NCI-H2196 treated with DMSO at 0.1 percent for 48 hours (cell line): ENCODE measurements around the gene KCNH2.
"Not testable (repeated sequence)": the region's sequence is repeated elsewhere in the genome, so short reads cannot be mapped to it uniquely, and the experiment has no call there.

ENCODE experiments used
- DNase-seq: peaks from one replicate; lab custom pipeline; 2025; ENCODE audit not compliant: unreplicated experiment; lab: John Stamatoyannopoulos, UW

KCNH2 gene, protein sequence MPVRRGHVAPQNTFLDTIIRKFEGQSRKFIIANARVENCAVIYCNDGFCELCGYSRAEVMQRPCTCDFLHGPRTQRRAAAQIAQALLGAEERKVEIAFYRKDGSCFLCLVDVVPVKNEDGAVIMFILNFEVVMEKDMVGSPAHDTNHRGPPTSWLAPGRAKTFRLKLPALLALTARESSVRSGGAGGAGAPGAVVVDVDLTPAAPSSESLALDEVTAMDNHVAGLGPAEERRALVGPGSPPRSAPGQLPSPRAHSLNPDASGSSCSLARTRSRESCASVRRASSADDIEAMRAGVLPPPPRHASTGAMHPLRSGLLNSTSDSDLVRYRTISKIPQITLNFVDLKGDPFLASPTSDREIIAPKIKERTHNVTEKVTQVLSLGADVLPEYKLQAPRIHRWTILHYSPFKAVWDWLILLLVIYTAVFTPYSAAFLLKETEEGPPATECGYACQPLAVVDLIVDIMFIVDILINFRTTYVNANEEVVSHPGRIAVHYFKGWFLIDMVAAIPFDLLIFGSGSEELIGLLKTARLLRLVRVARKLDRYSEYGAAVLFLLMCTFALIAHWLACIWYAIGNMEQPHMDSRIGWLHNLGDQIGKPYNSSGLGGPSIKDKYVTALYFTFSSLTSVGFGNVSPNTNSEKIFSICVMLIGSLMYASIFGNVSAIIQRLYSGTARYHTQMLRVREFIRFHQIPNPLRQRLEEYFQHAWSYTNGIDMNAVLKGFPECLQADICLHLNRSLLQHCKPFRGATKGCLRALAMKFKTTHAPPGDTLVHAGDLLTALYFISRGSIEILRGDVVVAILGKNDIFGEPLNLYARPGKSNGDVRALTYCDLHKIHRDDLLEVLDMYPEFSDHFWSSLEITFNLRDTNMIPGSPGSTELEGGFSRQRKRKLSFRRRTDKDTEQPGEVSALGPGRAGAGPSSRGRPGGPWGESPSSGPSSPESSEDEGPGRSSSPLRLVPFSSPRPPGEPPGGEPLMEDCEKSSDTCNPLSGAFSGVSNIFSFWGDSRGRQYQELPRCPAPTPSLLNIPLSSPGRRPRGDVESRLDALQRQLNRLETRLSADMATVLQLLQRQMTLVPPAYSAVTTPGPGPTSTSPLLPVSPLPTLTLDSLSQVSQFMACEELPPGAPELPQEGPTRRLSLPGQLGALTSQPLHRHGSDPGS

DNA sequence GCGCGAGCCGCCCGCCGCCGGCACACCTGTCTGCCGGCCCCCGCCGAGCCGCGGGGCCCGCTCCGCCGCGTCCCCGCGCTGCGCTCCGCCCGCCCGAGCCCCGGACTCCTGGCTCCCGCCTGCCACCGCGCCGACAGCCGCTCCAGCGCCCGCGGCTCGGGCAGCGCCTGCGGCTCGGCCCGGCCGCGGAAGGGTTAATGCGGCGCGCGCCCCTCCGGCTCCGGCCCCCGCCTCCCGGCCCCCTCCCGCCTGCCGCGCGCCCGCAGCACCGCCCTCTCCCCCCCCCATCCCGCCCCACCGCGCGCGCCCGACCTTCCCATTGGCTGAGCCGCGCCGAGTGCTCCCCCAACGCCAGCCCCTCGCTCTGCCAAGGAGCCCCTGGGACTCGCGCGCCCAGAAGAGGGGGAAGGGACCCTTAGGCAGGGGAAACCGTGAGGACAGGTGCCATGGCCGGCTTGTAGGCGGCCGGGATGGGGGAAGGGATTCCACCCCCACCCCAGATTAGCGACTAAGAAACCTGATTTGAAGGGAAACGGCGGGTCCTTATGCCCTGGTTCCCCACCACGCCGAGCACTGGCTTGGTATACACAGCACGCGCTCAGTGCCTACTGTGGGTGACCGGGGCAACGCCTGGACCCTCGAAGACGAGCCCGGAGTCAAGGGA lies at the start of gene KCNH2:
KCNH2 (minus strand) TSS at position 196 of the 664 bp plus-strand sequence. CDS start 408 bp downstream, outside the sequence.
- DNase-seq, result peak; percentile 72

DNA sequence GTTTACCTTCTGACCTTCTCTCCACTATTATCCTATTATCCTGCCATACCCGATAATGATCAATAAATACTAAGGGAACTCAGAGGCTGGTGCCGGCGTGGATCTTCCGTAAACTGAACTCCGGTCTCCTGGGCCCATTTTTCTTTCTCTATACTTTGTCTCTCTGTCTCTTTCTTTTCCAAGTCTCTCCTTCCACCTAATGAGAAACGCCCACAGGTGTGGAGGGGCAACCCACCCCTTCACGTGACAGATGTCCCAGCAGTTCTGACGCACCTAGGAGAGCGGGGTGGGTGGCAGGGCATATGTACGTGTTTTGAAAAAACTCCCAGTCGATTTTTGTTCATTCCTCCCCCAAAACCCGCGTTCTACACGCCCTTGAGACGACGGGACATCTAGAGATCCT lies 49.6 kb upstream of the KCNH2 start:
- DNase-seq, result not testable (repeated sequence)

DNA sequence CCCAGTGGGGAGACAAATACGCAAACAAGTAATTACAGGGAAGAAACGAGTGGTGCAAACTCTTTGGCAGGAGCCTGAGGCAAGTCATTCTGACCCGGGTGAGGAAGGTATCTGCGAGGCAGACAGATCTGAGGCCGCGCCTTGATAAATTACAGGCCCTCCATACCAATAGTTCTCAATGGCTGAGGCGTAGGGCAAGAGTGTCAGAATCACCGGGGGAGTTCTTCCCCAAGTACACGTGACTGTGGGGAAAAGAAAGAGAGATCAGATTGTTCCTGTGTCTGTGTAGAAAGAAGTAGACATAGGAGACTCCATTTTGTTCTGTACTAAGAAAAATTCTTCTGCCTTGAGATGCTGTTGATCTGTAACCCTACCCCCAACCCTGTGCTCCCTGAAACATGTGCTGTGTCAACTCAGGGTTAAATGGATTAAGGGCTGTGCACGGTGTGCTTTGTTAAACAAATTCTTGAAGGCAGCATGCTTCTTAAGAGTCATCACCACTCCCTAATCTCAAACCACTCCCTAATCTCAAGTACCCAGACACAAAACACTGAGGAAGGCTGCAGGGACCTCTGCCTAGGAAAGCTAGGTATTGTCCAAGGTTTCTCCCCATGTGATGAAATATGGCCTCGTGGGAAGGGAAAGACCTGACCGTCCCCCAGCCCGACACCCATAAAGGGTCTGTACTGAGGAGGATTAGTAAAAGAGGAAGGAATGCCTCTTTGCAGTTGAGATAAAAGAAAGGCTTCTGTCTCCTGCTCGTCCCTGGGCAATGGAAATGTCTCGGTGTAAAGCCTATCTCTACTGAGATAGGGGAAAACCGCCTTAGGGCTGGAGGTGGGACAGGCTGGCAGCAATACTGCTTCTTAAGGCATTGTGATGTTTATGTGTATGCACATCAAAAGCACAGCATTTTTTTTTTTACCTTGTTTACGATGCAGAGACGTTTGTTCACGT lies 48.9 kb upstream of the KCNH2 start:
- not testable (repeated sequence) for DNase-seq

DNA sequence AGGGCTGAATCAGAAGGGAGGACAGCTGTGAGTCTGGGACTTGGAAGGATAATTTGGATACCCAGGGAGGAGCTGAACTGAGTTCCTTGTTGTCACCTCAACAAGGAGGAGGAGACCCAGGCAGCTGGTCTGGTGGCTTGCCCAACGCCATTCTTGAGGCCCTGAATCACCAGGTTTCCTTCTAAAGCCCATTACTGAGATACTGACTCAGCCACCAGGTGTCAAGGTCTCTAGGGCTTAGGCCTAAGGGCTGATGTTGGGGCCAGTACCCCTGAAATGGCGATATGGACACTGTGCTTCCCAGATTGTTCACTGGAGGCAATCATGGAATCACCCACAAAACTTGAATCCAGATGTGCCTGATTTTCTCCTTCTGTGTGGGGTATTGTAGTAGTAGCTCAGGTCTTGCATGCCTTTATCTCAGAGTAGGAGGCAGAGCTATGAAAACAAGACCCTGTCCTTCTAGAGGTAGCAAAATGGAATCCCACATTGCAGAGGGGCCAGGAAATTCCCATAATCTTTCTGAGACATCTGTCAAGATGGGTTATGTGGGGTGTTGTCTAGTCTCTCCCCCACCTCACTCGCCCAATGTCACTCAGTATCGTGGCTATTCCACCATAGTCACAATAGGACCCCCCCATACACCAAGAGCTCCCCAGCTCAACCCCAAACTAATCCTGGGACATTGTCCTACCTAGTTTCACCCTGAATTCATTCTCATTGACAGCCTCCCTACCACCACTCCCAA lies 48.0 kb upstream of the KCNH2 start:
- DNase-seq, result no peak

DNA sequence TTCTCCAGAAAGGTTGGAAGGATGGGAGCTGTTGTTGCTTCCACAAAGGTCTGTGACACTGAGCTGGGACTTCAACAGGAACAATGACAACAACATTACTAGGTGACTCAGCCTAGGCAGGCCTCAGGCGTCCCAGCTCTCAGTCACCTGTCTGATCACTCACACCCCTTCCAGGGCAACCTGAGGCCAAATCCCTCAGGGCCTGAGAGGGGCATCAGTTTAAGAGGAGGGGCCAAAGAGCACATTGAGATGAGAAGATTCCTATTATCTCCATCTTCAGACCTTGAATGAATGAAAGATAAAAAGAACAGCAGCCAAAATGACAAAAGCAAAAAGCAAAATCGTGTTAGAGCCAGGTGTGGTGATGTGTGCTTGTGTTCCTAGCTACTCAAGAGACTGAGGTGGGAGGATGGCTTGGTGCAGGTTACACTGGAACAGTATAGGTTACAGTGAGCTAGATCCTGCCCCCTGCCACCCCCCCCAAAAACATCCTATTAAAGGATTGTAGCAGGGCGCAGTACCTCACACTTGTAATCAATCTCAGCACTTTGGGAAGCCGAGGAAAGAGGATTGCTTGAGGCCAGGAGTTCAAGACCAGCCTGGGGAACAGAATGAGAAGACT lies 46.4 kb upstream of the KCNH2 start, which contains the start of gene ATG9B:
ATG9B (minus strand) TSS at position 60 of the 622 bp plus-strand sequence. CDS start 71 bp downstream, outside the sequence.
- DNase-seq, result no peak

DNA sequence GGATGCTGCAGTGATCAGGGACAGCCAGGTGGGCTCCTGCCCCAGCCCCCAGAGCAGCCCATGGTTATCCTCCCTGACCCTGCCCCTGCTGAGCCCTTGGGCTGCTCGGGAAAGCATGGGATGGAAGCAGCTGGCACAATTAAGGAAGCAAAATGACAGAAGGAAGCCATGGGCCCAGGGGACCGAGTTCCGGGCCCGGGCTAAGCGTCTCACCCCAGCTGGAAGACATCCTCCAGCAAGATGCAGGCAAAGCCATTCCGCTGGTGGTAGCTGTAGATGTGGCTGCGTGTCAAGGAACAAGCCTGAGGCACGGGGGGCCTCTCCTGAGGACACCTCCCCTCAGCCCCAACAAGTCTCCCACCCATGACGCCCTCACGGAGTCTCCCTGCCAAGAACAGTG lies 45.1 kb upstream of the KCNH2 start:
- DNase-seq, result no peak

DNA sequence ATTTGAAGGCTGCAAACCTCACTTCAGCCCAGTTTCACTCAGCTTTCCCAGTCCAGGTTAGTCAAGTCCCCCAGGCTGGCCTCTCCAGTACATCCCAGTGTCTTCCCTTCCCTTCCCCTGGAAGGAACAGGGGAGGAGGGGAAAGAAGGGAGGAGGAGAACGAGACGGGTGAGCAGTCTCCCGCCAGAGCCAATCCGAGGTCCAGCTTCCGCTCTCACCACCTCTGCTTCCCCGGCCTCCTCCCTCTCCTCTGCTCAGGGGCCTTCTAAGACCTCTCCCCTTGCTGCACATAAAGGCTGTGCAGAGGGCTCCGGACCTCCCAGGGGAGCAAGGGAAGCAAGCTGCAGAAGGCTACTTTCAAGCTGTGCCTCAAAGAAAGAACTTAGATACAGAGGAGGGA lies 42.1 kb upstream of the KCNH2 start:
- DNase-seq, result no peak

DNA sequence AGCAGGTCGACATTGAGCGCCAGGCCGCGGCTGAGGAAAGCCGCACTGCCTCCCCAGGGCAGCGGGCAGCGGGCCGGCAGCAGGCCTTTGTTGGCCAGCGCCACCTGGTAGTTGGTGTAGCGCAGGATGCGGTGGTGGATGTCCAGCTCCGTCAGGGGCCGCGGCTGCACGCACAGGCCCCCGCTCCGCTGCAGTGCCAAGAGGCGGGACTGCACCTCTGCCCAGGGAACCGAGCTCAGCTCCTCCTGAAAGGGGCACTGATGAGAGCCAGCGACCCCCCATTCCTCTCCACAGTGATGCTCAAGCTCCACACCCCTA lies 41.0 kb upstream of the KCNH2 start:
- DNase-seq, result no peak

DNA sequence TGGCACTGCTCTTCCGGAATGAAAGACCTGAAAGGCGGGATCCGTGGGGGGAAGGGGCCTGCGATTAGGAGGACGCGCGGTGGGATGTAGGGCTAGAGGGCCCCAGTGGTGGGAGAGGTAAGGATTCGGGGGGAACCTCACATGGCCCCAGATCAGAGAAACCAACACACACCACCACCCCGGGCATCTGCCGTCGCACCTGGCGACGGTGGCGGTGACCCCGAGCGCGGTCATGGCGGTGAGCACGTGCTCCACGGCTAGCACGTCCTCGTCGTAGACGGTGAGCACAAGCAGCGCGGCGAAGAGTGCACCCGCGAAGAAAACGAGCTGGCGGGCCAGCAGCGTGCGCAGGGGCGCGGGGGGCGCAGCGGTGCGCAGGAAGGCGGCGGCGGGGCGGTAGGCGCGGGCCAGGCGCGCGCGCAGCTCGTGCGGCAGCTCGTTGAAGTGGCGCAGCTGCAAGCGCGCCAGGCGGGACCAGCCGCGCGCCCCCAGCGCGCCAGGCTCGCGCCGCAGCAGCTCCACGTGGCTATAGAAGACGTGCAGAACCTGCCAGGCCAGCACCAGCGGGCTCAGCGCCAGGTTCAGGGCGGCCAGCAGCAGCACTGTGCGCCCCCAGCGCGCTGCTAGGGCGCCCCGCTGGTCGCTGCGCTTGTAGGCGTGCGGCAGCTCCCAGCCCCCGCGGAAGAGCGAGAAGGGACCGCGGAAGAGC lies 40.5 kb upstream of the KCNH2 start:
- peak; percentile 69 for DNase-seq

DNA sequence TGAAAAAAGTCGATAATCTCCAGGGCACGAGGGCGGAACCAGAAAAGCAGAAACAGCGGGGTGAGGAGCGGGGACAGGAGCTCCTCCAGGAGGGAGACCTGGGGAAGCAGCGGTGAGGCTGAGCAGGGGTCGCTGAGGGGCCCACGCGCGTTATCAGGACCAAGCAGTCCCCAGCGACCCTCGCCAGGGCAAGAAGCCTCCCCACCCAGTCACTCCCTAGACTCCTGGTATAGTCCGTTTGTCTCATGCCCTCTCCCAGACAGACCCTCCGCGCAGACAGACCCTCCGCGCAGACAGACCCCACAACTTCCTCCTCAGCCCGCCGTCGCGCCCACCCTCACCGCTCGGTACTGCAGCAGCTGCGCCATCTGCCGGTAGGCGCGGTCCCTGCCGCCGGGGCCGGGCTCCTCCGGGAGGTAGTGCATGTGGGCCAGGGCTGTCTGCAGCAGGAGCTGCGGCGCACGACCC lies 39.9 kb upstream of the KCNH2 start:
- peak; percentile 58 for DNase-seq

DNA sequence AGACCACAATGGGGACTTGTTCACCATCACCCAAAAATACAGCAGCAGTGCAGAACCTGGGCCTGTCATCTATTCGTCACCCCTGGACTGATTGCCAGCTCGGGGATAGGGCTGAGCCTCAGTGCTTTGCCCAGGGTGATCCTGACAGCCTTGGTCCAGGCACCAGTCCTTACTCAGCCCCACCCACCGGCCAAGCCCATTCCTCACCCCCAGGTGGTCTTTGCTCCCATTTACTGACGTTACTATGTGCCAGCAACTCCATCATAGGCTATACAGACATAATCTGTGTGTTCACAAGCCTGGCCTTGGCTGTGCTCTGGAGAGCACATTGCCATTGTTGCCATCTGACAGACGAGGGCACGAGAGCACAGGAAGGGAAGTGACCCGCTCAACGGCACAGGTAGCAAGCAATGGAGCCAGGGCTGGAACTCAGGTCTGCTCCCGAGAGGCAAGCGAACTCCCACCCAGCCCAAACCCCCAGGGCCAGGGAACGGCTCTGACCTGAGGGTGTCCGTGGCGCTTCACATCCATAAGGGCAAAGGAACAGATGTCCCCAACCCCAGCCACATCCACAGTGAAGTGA lies 39.3 kb upstream of the KCNH2 start:
- no peak for DNase-seq

DNA sequence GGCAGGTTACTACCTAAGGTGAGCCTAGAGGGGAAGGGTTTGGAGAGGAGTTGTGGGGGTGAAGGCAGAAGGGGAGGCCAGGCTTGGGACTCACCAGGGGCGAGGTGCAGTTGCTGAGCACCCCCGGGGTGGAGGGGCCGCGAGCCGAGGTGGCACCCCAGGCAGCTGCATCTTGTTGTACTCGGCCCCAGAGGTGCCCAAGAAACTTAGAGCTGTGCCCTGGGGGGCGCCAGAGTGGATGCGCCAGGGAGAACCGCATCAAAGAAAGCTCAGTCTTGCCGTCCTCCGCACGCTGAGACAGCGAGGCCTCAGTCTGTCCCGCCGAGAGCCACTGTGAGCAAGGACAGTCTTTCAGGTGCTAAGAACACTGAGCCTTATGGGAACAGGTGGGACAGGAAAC lies 38.8 kb upstream of the KCNH2 start:
- no peak for DNase-seq

DNA sequence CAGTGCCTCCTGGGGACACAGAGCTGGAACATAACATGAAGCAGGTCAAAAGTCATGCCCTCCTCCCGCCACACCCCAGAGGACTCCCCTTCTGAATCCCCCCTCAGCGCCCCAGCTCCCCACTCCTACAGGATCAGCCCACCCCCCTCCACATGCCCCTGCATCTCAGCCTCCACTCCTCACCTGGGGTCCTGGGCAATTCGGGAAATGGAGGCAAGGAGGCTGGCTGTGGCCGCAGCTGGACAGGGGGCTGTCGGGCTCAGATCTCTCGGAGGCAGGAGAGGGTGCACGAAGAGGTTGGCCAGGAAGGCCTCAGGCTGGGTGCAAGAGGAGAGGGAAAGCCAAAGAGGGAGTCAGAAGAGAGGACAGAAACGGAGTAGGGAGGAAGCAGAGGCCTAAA lies 38.4 kb upstream of the KCNH2 start:
- DNase-seq, result no peak

DNA sequence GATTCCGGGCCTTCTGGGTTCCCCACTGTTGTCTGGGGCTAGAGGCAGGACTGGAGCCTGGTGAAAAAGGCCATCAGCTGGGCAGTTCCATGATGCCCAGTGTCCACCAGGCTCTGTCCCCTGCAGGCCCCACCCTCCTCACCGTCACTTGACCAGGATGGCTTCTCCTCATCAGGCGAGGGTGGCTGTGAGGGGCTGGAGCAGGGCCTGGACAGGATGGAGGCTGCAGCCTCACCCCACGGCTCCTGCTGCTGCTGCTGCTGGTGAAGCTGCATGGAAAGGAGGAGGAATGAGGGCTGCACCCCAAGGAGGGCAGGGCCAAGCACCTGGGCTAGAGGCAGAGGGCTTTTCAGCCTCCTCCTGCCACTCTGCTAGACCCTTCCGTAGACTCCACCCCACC lies 37.8 kb upstream of the KCNH2 start:
- no peak for DNase-seq

DNA sequence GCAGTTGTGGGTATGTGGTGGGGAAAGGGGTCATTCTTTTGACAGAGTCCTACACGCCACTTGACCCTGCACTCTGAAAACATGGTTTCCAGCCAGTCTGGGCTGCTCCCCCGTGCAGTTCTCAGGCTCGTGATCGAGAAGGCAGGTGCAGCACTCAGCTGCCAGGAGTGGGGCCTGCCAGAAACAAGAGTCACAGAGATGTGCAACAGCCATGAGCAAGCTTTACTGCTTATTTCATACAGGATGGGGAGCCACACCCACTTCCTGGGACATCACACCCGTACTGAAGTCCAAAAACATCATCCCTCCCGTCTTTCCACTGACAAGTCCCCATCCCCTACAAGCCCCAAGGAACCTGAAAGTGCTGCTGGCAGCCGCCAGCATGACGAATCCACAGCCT lies 36.8 kb upstream of the KCNH2 start:
- peak; percentile 23 for DNase-seq

DNA sequence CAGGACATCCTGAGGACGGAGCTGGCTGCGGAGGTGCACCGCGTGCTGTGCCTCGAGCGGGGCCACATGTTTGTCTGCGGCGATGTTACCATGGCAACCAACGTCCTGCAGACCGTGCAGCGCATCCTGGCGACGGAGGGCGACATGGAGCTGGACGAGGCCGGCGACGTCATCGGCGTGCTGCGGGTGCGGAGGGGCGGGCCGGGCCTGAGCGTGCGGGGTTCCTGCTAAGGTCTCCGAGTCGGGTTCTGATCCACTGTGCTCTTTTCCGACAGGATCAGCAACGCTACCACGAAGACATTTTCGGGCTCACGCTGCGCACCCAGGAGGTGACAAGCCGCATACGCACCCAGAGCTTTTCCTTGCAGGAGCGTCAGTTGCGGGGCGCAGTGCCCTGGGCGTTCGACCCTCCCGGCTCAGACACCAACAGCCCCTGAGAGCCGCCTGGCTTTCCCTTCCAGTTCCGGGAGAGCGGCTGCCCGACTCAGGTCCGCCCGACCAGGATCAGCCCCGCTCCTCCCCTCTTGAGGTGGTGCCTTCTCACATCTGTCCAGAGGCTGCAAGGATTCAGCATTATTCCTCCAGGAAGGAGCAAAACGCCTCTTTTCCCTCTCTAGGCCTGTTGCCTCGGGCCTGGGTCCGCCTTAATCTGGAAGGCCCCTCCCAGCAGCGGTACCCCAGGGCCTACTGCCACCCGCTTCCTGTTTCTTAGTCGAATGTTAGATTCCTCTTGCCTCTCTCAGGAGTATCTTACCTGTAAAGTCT lies 35.8 kb upstream of the KCNH2 start:
- DNase-seq, result no peak

DNA sequence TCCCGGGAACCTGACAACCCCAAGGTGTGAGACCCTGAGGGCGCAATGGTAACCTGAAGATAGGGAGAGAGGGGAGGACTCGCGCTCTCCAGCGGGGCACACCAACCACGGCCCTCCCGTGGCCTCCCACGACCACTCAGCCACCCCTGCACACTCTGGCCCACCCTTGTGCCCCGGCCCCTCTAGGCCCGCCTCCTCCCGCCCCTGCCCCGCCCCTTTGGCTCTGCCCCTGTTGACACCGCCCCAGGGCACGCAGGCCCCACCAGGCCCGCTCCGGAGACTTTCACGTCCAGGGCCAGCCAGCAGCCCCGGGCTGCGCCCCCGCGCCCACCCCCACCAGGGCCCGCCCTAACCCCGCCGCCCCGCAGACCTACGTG lies 35.2 kb upstream of the KCNH2 start:
- no peak for DNase-seq
